Activated CD8-positive, alpha-beta T cell treated with anti-CD3 and anti-CD28 coated beads, Interleukin-2, amount 10 ng/mL, durations not matched to agents 7 days and 5 days (primary cell): ENCODE results near the gene ERGIC1. TPM values are rescaled to one million over a fixed set of nuclear protein-coding genes. Genes with fewer than 3 reads are reported as not detected.
"Not testable (repeated sequence)": the region's sequence is repeated elsewhere in the genome, so short reads cannot be mapped to it uniquely, and the experiment has no call there.

Source experiments
- ATAC-seq: fragments of 150-1000 bp; cut with Tn5 transposase; one replicate; pipeline ENCODE4 v1.10.0; 2021; ENCODE audit warnings: moderate library complexity
- CTCF ChIA-PET: fragments of 350-600 bp; sonication (Branson Sonifier 250); formaldehyde crosslinking; loops from one replicate; lab custom pipeline; 2021; ENCODE audit warnings: antibody characterized with exemption; lab: Charles Lee
- POLR2A ChIA-PET: fragments of 350-600 bp; sonication (Branson Sonifier 250); formaldehyde crosslinking; loops from one replicate; lab custom pipeline; 2021; ENCODE audit warnings: antibody characterized with exemption; lab: Charles Lee
- DNase-seq: peaks from one replicate; pipeline ENCODE4 v3.0.0-alpha.2; 2020
- H3K27ac Mint-ChIP-seq: one replicate; pipeline ENCODE4 v1.8.0; 2021; ENCODE audit warnings: mild to moderate bottlenecking, mixed read lengths
- H3K27me3 Mint-ChIP-seq: one replicate; pipeline ENCODE4 v1.8.0; 2021; ENCODE audit warnings: low read depth, mixed read lengths
- H3K36me3 Mint-ChIP-seq: one replicate; pipeline ENCODE4 v1.8.0; 2021; ENCODE audit warnings: low read depth, mixed read lengths
- H3K4me1 Mint-ChIP-seq: one replicate; pipeline ENCODE4 v1.8.0; 2021; ENCODE audit warnings: low read depth, mixed read lengths
- H3K4me3 Mint-ChIP-seq: one replicate; pipeline ENCODE4 v1.8.0; 2021; ENCODE audit warnings: mild to moderate bottlenecking, mixed read lengths
- H3K9me3 Mint-ChIP-seq: one replicate; pipeline ENCODE4 v1.8.0; 2022; ENCODE audit warnings: mixed read lengths; ENCODE audit not compliant: insufficient read depth
- total RNA-seq, 2 experiments: library from RNA; stranded (reverse); gene quantifications; one replicate each; pipeline ENCODE4 v1.2.3, GENCODE V29; 2021

The ERGIC1 gene
- total RNA-seq, 2 experiments from 2014 or later, result 50.4 to 52.7 TPM

DNA sequence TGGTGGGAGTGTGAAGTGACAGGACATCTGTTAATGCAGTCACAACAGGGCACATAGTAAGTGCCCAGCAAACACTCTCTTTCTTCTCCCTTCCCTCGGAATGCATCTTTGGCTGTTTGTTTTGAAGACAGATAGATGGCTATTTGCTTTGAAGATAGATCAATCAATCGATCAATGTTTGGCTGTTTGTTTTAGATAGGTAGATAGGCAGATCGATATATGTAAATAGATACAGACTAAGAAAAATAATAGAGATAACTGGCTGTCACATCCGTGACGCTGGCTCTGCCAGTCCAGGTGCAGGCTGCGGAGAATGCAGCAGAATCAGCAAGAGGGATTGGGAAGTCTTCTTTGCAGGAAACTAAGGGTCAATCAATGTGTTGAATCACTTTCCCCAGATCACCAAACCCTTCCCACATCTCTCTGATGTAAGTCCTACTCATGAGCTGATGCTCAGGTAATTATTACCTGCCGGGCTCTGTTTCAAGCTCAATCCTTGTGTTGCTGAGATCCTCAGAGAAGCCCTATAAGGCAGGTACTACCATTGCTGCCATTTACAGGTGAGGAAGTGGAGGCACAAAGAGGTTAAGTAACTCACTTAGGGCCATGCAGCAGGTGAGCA, 60.8 kb downstream of the ERGIC1 start:
- ATAC-seq (no peak), DNase-seq (no peak)
- Mint-ChIP-seq H3K27me3 (no peaks in the 10 kb centered on the region), H3K36me3 (peaks cover 6% of the 10 kb centered on the region), H3K4me3 (no peak overlapping the region), H3K9me3 (no peaks in the 10 kb centered on the region), H3K27ac (no peak overlapping the region), H3K4me1 (no peaks in the 10 kb centered on the region)
- POLR2A ChIA-PET, result interaction anchor here (1.2 kb wide), 1 partner anchor 25 kb away, joined by 4 read pairs; no protein-coding TSS in a partner anchor
- CTCF ChIA-PET, result no interaction called here

DNA sequence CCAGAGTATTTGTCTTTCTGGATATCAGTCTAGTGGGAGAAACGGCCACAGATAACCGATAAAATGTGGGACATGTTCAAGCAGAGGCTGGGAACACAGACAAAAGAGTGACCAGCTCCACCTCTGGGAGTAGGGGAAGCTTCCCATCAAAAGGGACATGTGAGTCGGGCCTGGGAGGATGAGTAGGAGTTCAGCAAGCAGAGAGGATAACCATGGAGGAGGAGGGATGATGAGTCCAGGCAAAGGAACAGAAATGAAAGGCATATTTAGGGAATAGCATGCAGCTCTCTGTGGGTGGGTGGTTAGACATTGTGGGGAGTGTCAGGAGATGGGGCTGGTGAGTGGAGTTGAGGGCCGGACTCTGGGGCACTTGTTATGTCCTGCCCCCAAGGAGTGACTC, 61.5 kb downstream of the ERGIC1 start:
- H3K4me3 Mint-ChIP-seq, result no peak overlapping the region
- CTCF ChIA-PET, result no interaction called here
- POLR2A ChIA-PET, result interaction anchor here (1.2 kb wide), 1 partner anchor 24 kb away, joined by 4 read pairs; no protein-coding TSS in a partner anchor
- H3K27ac Mint-ChIP-seq, result no peak overlapping the region
- ATAC-seq, result no peak
- H3K27me3 Mint-ChIP-seq, result no peaks in the 10 kb centered on the region
- no peaks in the 10 kb centered on the region for H3K9me3 Mint-ChIP-seq
- peaks cover 6% of the 10 kb centered on the region for H3K36me3 Mint-ChIP-seq
- no peak for DNase-seq
- peaks cover under 1% of the 10 kb centered on the region for H3K4me1 Mint-ChIP-seq

DNA sequence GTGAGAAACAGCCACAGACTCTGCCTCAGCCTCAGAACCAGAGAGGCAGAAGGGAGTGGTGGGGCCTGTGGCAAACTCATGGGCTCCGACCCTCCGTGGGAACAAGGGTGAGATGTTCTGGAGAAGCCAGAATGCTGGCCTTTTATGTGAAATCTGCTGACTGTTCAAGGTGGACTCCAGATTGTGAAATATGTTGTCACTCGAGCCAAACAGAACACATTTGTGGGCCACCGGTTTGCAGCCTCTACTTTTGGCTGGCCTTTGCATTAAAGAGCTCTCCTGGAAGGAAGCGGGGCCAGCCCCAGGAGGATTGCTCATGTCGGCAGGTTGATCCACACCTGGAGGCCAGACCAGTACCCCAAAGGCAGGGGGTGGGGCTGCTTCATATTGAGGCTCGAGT, 62.4 kb downstream of the ERGIC1 start:
- Mint-ChIP-seq H3K4me1 (peaks cover 4% of the 10 kb centered on the region), H3K36me3 (peaks cover 6% of the 10 kb centered on the region), H3K27me3 (no peaks in the 10 kb centered on the region), H3K4me3 (no peak overlapping the region), H3K9me3 (no peaks in the 10 kb centered on the region), H3K27ac (no peak overlapping the region)
- no peak for DNase-seq
- POLR2A ChIA-PET, result no interaction called here
- CTCF ChIA-PET, result no interaction called here
- no peak for ATAC-seq

DNA sequence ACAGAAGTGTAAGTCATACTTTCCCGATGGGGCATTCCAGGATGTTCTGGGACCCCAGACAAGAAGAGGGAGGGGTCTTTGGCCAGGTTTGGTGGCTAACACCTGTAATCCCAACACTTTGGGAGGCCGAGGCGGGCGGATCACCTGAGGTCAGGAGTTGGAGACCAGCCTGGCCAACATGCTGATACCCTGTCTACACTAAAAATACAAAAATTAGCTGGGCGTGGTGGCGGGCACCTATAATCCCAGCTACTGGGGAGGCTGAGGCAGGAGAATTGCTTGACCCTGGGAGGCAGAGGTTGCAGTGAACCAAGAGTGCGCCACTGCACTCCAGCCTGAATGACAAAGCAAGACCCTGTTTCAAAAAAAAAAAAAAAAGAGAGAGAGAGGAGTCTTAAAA, 63.0 kb downstream of the ERGIC1 start:
- CTCF ChIA-PET, H3K27me3 Mint-ChIP-seq, ATAC-seq, H3K9me3 Mint-ChIP-seq, H3K4me1 Mint-ChIP-seq, H3K36me3 Mint-ChIP-seq, H3K4me3 Mint-ChIP-seq, DNase-seq, H3K27ac Mint-ChIP-seq, POLR2A ChIA-PET: not testable (repeated sequence)

DNA sequence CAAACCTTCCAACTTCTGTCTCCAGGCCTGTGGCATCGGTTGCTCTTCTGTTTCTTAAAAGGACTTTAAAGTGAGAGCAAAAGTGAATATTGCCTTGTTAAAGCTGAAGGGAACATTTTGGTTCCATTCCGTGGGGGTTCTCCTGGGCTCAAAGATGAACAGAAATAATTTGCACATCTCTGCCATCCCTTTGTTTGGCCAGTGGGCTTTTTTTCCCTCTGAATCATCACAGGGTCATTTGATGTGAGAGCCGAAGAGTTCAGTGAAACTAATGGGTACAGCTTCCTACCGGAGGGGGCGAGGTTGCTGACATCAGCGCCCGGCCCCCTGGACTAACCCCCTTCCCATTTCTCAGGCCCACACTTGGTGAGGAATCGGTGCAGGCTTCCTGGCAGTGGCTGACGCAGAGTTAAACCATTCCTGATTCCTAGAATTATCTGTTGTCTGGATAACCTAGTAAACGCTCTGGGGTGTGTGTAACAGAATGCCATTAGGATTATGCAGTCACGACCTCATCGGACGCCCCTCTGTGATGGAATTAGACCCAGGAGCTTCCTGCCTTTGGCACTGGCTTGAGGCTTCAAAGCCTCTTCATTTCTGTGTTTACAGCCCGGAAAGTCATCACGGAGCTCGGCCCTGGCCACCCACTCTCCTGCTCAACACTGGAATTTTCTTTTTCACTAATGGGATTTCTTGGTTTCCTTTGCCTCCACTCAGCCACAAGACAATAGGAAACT, 63.6 kb downstream of the ERGIC1 start:
- H3K27me3 Mint-ChIP-seq, result no peaks in the 10 kb centered on the region
- no peak overlapping the region for H3K4me3 Mint-ChIP-seq
- ChIA-PET POLR2A (no interaction called here), CTCF (no interaction called here)
- peaks cover 4% of the 10 kb centered on the region for H3K4me1 Mint-ChIP-seq
- peaks cover 6% of the 10 kb centered on the region for H3K36me3 Mint-ChIP-seq
- DNase-seq (no peak), ATAC-seq (no peak)
- H3K27ac Mint-ChIP-seq, result no peak overlapping the region
- no peaks in the 10 kb centered on the region for H3K9me3 Mint-ChIP-seq

DNA sequence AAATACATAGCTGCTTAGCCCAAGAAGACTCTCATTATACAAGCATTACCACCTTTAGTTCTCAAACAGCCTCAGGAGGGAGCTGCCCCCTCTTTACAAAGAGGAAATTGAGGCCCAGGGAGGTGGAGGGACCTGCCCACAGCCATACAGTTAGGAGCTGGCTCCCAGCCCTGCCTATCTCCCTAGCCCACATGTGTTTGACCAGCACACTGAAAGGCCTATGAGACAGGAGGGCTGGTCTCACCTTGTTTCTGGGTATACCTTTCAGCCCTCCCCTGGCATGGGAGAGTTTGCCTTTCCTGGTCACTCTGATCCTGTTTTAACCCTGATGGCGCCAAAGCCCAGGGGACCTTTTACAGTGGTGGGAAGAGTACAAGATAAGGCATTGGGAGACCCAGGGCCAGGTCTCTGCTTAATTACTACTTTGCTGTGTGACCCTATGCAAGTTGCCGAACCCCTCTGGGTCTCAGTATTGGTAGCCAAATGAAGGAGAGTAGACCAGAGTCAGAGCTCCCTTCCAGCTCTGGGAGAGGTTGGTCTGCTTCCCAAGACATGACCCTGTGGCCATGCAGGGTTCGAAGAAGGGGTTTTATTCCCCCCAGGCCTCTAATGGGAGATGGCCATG, 64.3 kb downstream of the ERGIC1 start:
- Mint-ChIP-seq H3K4me1 (peaks cover 4% of the 10 kb centered on the region), H3K27ac (no peak overlapping the region), H3K4me3 (no peak overlapping the region), H3K36me3 (peaks cover 6% of the 10 kb centered on the region), H3K27me3 (no peaks in the 10 kb centered on the region), H3K9me3 (no peaks in the 10 kb centered on the region)
- POLR2A ChIA-PET, result no interaction called here
- CTCF ChIA-PET, result no interaction called here
- ATAC-seq (no peak), DNase-seq (no peak)

DNA sequence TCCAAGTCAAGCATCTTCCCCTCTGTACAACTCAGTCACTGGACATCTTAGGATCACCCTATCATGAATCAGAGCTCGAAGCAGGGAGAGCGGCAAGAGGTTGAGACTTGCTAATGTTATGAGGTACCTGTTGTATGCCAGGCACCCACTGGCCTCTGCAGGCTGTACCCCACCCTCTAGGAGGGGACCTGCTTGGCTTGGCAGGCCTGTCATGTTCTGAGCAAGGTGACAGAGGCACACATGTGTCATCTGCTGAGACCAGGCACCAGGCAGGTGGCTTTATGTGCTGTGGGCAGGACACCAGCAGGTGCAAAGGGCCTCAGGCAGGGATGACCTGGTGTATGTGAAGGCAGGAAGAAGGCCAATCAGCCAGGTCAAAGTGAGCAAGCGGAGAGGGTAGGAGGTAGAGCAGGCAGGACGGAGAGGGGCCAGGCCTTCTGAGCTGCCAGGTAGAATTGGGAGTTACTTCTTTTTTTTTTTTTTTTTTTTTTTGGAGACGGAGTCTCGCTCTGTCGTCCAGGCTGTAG, 64.9 kb downstream of the ERGIC1 start:
- CTCF ChIA-PET, result no interaction called here
- Mint-ChIP-seq H3K4me3 (no peak overlapping the region), H3K27ac (no peak overlapping the region), H3K36me3 (peaks cover 6% of the 10 kb centered on the region), H3K27me3 (no peaks in the 10 kb centered on the region), H3K4me1 (peaks cover 4% of the 10 kb centered on the region), H3K9me3 (no peaks in the 10 kb centered on the region)
- DNase-seq (no peak), ATAC-seq (no peak)
- POLR2A ChIA-PET, result no interaction called here

DNA sequence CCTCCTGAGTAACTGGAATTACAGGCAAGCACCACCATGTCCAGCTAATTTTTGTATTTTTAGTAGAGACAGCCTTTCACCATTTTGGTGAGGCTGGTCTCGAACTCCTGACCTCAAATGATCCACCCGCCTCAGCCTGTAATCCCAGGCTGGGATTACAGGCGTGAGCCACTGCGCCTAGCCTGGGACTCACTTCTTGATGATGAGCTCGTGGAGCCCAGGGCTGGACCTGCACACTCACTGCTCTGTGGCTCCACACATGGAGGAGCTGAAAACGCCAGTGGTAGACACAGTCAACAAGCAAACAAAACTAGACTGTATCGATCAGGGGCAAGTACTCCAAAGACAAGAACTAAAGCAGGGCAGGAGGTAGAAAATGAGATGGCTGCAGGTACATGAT, 65.4 kb downstream of the ERGIC1 start:
- Mint-ChIP-seq H3K27ac (peak overlapping the region; percentile 31), H3K36me3 (peaks cover 6% of the 10 kb centered on the region), H3K9me3 (no peaks in the 10 kb centered on the region), H3K27me3 (no peaks in the 10 kb centered on the region), H3K4me3 (no peak overlapping the region), H3K4me1 (peaks cover 4% of the 10 kb centered on the region)
- DNase-seq, result no peak
- CTCF ChIA-PET, result interaction anchor here (1.6 kb wide), 1 partner anchor 184 kb away, joined by 4 read pairs; no protein-coding TSS in a partner anchor
- ATAC-seq, result no peak
- POLR2A ChIA-PET, result interaction anchor here (1.0 kb wide), 1 partner anchor 18 kb away, joined by 3 read pairs; no protein-coding TSS in a partner anchor

DNA sequence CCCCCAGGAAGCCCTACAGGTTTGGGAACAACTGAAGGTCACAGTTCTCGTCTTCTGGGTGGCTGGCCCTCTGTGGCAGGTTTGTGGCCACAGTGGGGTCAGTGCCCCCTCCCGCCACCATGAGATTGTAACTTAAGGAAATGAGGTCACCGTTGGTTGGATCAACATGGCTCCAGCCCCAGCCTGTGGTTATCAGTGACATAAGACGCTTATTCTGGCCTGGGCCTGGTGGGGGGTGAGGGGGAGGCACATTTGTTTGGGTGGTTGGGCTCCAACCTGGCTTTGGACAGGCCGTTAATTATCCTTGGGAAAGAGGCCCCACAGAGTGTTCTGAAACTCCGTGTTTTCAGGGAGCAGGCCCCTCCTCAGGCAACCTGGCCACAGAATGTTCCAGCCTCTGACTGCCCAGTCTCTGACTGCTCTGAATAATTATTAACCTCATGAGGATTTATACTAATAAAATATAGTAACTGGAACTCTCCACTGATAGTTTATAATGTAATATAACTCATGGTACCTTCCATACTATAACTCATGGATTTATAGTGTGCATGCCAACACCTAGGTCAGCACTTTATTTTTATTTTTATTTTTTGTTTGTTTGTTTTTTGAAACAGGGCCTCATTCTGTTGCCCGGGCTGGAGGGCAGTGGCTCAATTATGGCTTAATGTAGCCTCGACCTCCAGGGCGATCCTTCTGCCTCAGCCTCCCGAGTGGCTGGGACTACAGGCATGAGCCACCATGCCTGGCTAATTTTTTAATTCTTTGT, 67.1 kb downstream of the ERGIC1 start:
- DNase-seq, result no peak
- Mint-ChIP-seq H3K27ac (peak overlapping the region; percentile 46), H3K4me3 (no peak overlapping the region), H3K27me3 (no peaks in the 10 kb centered on the region), H3K9me3 (no peaks in the 10 kb centered on the region), H3K36me3 (peaks cover 6% of the 10 kb centered on the region), H3K4me1 (peaks cover 4% of the 10 kb centered on the region)
- no peak for ATAC-seq
- ChIA-PET POLR2A (no interaction called here), CTCF (interaction anchor here (1.6 kb wide), 1 partner anchor 186 kb away, joined by 4 read pairs; no protein-coding TSS in a partner anchor)

DNA sequence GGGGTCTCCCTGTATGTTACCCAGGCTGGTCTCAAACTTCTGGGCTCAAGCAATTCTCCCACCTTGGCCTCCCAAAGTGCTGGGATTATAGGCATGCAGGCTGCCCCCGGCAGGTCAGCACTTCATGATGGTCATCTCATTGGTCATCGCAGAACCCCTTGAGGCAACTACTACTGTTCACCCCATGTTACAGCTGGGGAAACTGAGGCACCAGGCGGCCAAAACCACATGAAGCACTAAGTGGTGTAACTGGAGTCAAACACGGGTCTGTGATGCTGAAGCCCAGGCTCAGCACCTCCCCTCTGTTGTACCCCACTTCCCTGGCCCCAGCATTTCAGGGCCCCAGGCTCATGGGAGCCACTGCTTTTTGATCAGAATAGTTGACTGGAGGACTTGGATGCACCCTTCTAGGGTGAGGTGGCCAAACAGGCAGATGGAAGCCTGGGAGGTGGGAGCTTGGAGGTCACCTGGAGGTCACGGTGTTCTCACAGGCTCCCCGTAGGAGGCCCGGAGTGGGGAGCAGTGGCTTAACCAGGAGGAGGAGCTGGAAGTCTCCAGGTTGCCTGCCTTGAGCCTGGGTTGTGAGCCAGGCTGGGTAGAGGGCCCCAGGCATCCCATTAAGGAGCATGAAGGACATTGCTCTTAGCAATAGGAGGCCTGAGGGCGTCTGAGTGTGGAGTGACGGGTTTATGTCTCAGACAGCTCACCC, 67.9 kb downstream of the ERGIC1 start:
- DNase-seq (no peak), ATAC-seq (no peak)
- Mint-ChIP-seq H3K27me3 (no peaks in the 10 kb centered on the region), H3K27ac (no peak overlapping the region), H3K4me3 (no peak overlapping the region), H3K9me3 (no peaks in the 10 kb centered on the region), H3K4me1 (peaks cover 4% of the 10 kb centered on the region), H3K36me3 (peaks cover 6% of the 10 kb centered on the region)
- CTCF ChIA-PET, result no interaction called here
- POLR2A ChIA-PET, result no interaction called here
